RWPE2 (cell line): Measurements from ENCODE around the gene TANC1.

Experiments used
- ATAC-seq: fragments of 200-7000 bp; cut with Tn5 transposase; 3 replicates; pipeline ENCODE4 v1.9.1; 2021; ENCODE audit warnings: low read depth
- DNase-seq: peaks from one replicate; pipeline ENCODE4 v3.0.0-alpha.2; 2020; ENCODE audit warnings: low spot score
- H3K27ac ChIP-seq: fragments of 450-650 bp; 2 replicates; pipeline ENCODE4 v1.5.1; 2017; ENCODE audit warnings: mild to moderate bottlenecking; ENCODE audit not compliant: poor library complexity, severe bottlenecking
- H3K27me3 ChIP-seq: fragments of 250-450 bp; sonication (Bioruptor Pico); 2 replicates; pipeline ENCODE4 v1.5.1; 2021; ENCODE audit warnings: mild to moderate bottlenecking, moderate library complexity; ENCODE audit not compliant: insufficient read depth, poor library complexity, severe bottlenecking
- H3K36me3 ChIP-seq: fragments of 250-450 bp; sonication (Bioruptor Pico); 2 replicates; pipeline ENCODE4 v1.5.1; 2020; ENCODE audit warnings: low read depth, mild to moderate bottlenecking, moderate library complexity
- H3K4me1 ChIP-seq: fragments of 250-450 bp; sonication (Bioruptor Pico); 2 replicates; pipeline ENCODE4 v1.5.1; 2021; ENCODE audit warnings: mild to moderate bottlenecking, moderate library complexity; ENCODE audit not compliant: insufficient read depth, poor library complexity, severe bottlenecking
- H3K4me3 ChIP-seq: fragments of 250-450 bp; sonication (Bioruptor Pico); 2 replicates; pipeline ENCODE4 v1.5.1; 2021; ENCODE audit warnings: mild to moderate bottlenecking, moderate library complexity; ENCODE audit not compliant: severe bottlenecking
- H3K9me3 ChIP-seq: fragments of 250-450 bp; sonication (Bioruptor Pico); 2 replicates; pipeline ENCODE4 v1.5.1; 2021; ENCODE audit warnings: mild to moderate bottlenecking, moderate library complexity; ENCODE audit not compliant: severe bottlenecking
- CTCF ChIP-seq: fragments of 450-650 bp; IDR thresholded peaks from one replicate; pipeline ENCODE4 v1.5.1; 2017; ENCODE audit warnings: mild to moderate bottlenecking, moderate library complexity; ENCODE audit not compliant: poor library complexity, severe bottlenecking

TANC1 gene

GRCh38 chr2:159265171-159265576 lies 296.7 kb downstream of the TANC1 start:
- no peak for DNase-seq
- Histone ChIP-seq H3K4me1 (peaks cover 4% of the 10 kb centered on the region), H3K27ac (no peak overlapping the region), H3K36me3 (no peaks in the 10 kb centered on the region), H3K27me3 (no peaks in the 10 kb centered on the region), H3K4me3 (no peak overlapping the region), H3K9me3 (no peaks in the 10 kb centered on the region)
- no peak for TF ChIP-seq CTCF
- peak; percentile 33; the same call in 2 of the 3 replicates for ATAC-seq

GRCh38 chr2:159266554-159266953 lies 298.1 kb downstream of the TANC1 start:
- Histone ChIP-seq H3K9me3 (no peaks in the 10 kb centered on the region), H3K4me1 (peaks cover 4% of the 10 kb centered on the region), H3K36me3 (0 out of 2 replicates have a peak, but pooled peaks cover 5% of the 10 kb centered on the region), H3K4me3 (no peak overlapping the region), H3K27ac (no peak overlapping the region), H3K27me3 (no peaks in the 10 kb centered on the region)
- ATAC-seq (no peak), DNase-seq (no peak)
- TF ChIP-seq CTCF, result no peak

GRCh38 chr2:159267921-159268320 lies 299.5 kb downstream of the TANC1 start:
- Histone ChIP-seq H3K9me3 (no peaks in the 10 kb centered on the region), H3K4me3 (no peak overlapping the region), H3K27ac (no peak overlapping the region), H3K27me3 (no peaks in the 10 kb centered on the region), H3K4me1 (peaks cover 4% of the 10 kb centered on the region), H3K36me3 (0 out of 2 replicates have a peak, but pooled peaks cover 5% of the 10 kb centered on the region)
- DNase-seq, result no peak
- ATAC-seq, result no peak
- TF ChIP-seq CTCF, result no peak

- ATAC-seq (no peak), DNase-seq (no peak)
- Histone ChIP-seq H3K4me3 (no peak overlapping the region), H3K4me1 (peaks cover 4% of the 10 kb centered on the region), H3K9me3 (no peaks in the 10 kb centered on the region), H3K36me3 (peaks cover 11% of the 10 kb centered on the region; the same call in 1 of the 2 replicates), H3K27ac (no peak overlapping the region), H3K27me3 (no peaks in the 10 kb centered on the region)
- no peak for TF ChIP-seq CTCF
Measured at GRCh38 chr2:159270744-159271379, 302.4 kb downstream of the TANC1 start.

GRCh38 chr2:159272156-159272555 lies 303.7 kb downstream of the TANC1 start:
- H3K36me3 ChIP-seq, result peaks cover 11% of the 10 kb centered on the region; the same call in 1 of the 2 replicates
- ATAC-seq, result no peak
- H3K9me3 ChIP-seq, result no peaks in the 10 kb centered on the region
- no peak for TF ChIP-seq CTCF
- H3K4me1 ChIP-seq, result peaks cover 4% of the 10 kb centered on the region
- no peaks in the 10 kb centered on the region for H3K27me3 ChIP-seq
- DNase-seq, result no peak
- no peak overlapping the region for H3K27ac ChIP-seq
- no peak overlapping the region for H3K4me3 ChIP-seq
